ENCODE measurements around the gene GNG8.

GNG8 gene

DNA sequence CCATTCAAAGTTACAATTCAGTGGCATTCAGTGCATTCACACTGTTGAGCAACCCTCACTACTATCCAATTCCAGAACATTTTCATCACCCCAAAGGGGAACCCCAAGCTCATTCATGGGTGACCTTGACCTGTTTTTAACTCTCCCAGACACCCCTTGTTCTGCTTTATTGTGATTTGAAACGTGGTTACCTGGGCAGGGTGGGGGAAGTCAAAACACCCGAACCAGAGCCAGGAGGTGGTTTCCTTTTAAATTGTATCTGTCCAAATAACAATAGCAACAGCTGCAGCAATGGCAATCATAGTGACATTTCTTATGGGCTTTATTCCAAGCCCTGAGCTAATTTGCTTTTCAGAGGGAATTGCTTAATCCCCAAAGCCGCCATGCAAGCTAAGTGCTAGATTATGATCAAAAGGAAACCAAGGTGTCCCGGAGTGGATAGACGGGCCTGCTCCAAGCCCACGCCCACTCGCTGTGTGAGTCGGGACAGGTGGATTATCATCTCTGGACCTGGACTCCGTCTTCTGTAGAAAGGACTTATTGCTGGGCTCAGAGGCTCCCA, 17.3 kb downstream of the GNG8 start:
- DNase-seq (ENCODE audit: low spot score), result no peak

- DNase-seq (ENCODE audit: low spot score), result no peak
Measured at GRCh38 chr19:46617601-46618000, 18.4 kb downstream of the GNG8 start.

- DNase-seq (ENCODE audit: low spot score), result peak; percentile 76
Measured at GRCh38 chr19:46616631-46617322, 19.2 kb downstream of the GNG8 start.

DNA sequence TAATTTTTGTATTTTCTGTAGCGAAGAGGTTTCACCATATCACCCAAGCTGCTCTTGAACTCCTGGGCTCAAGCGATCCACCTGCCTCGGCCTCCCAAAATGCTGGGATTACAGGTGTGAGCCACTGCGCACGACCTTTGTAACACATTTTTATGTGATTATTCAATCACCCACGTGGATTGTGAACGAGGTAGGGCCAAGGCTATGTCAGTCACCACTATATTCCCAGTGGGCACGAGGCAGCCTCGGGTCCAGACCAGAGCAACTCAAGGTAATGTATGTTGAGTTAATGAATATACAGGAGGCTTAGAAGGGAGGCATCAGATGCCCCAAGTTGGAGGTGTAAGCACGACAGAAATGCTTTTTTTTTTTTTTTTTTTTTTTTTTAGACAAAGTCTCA, 20.0 kb downstream of the GNG8 start:
- no peak for DNase-seq (ENCODE audit: low spot score)

DNA sequence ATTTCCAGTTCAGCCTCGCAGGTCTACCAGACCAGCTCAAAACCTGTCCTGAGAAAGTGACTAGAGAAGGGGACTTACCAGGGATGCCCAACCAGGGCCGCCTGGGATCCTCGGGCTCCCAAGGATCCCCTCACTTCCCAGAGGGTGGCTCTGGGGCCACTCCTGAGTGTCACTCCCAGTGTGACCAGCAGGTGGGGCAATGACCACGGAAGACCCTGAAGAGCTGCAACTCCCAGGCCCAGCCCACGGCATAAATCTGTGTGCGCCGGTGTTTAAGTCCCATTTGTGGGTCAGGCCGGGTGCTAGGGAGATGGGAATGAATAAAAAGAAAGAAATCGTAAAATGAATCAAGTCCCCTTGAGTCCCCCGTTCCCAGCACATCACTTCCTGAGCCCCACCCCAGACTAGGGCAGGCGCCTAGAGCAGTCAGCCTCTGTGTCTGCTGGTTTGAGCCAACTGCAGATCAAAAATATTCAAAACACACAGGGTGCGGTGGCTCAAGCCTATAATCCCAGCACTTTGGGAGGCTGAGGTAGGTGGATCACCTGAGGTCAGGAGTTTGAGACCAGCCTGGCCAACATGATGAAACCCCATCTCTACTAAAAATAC, 21.8 kb downstream of the GNG8 start:
- DNase-seq (ENCODE audit: low spot score), result peak; percentile 87

DNA sequence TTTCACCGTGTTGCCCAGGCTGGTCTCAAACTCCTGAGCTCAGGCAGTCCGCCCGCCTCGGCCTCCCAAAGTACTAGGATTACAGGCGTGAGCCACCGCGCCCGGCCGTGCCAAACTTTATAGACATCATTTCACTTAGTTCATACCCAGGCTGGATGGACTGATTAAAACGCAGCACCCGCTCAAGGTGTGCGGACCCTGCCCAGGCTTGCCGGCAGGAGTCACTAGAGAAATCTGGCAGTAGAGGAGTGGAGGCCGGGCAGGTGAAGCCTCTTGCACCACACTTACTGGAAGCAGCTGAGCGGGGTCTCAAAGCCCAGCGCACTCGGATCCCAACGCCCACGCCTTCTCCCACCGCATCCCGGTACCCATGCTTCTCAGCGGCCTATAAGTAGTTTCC, 22.5 kb downstream of the GNG8 start:
- DNase-seq (ENCODE audit: low spot score), result no peak

DNA sequence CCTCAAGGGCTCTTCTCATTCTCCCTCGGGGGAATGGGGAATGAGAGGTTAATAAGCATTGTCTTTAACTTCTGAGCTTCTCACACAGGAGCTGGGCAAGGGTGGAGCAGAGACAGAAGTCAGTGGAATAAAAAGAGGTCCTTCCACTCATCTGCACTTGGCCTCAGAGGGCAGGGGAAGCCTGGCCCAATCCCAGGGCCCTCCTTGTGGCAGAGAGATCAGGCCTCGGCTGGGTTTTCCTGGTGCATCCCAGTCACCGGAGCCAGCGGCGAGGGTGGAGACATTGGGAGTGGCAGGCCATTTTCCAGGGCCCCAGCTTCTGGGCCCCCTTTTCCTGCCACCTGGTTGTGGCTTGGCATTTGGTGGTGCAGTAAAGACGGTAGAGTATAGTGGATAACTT, 24.2 kb downstream of the GNG8 start:
- DNase-seq (ENCODE audit: low spot score), result no peak

DNA sequence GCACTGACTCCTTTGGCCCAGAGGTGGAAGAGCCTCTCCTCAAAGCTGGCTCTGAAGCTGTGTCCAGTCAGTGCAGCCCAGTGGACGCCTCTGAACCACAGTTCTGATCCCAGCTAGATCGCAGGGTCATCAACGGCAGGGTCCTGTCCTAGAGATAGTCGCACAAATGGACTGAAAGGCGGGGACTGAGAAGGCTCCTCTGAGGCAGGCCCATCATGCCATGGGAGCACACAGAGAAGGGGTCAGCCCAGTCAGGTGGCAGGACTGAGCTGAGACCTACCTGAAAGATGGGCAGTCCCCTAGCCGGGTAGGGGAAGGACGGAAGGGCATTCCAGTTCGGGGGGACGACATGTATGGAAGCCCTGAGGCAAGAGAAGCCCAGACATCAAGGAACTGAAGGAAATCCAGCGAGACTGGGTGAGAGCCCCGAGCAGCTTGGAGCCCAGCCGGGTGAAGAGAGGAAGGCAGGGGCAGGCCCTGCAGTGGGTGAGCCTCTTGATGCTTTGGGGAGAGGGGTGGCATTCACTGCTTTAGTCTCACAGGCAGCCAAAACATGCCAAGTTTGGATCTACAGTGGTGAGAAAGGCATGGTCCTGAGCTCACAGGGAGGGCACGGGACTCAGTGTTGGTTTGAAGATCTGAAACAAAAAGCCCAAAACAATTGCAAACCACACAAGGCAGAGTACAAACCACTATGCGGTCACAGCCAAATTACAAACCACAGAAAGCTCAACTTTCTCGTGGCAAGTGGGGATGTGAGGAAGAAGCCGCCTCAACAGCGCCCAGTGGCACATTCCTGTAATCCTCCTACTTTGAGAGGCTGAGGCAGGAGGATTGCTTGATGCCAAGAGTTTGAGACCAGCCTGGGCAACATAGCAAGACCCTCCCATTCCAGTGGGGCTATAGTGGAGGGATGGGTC, 24.9 kb downstream of the GNG8 start:
- no peak for DNase-seq (ENCODE audit: low spot score)

GRCh38 chr19:46610413-46610775, 25.6 kb downstream of the GNG8 start:
- no peak for DNase-seq (ENCODE audit: low spot score)

GRCh38 chr19:46609511-46610412, 26.2 kb downstream of the GNG8 start:
- no peak for DNase-seq (ENCODE audit: low spot score)

DNA sequence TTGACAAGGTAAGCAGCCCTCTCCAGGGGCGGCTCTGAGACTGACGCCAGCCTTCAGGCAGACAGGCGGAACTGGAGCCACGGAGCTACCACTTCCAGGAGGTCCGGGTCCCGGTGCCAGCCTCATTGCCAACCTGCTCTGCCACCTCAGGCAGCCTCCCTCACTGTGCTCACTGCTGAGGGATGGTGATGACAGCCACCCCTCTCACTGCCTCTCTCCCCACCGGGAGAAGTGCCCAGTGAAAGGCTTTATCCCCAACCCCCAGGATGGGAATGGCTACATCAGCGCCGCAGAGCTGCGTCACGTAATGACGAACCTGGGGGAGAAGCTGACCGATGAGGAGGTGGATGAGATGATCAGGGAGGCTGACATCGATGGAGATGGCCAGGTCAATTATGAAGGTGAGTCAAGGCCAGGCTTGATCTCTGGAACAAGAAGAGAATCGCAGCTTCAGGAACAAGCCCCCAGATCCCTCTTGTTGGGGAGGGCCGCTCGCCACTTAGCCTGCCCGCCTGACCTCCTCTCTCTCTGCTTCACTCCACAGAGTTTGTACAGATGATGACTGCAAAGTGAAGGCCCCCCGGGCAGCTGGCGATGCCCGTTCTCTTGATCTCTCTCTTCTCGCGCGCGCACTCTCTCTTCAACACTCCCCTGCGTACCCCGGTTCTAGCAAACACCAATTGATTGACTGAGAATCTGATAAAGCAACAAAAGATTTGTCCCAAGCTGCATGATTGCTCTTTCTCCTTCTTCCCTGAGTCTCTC, 27.2 kb downstream of the GNG8 start:
- no peak for DNase-seq (ENCODE audit: low spot score)

GRCh38 chr19:46608178-46608577, 27.8 kb downstream of the GNG8 start:
- no peak for DNase-seq (ENCODE audit: low spot score)

- no peak for DNase-seq (ENCODE audit: low spot score)
Measured at GRCh38 chr19:46607448-46607841, 28.6 kb downstream of the GNG8 start.

- DNase-seq (ENCODE audit: low spot score), result no peak
Measured at GRCh38 chr19:46606681-46607447, 29.1 kb downstream of the GNG8 start.

DNA sequence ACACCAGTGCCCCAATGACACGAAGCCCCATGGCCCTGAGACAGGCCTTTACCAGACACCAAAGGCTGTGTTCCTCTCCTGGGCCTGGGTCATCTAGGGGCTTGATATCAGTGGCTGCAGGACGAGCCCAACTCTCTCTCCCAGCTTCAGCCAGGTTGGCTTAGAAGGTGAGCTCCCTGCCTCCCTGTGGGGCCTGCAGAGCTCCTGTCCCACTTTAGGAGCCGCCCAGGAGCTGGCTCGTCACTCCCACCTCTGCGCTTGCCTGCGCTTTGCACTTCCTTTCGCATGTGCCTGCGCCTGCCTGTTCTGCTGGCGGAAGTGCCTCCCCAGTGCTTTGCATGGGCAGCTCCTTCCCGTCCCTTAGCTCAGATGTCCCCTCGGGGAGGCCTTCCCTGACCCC, 30.0 kb downstream of the GNG8 start:
- no peak for DNase-seq (ENCODE audit: low spot score)

DNA sequence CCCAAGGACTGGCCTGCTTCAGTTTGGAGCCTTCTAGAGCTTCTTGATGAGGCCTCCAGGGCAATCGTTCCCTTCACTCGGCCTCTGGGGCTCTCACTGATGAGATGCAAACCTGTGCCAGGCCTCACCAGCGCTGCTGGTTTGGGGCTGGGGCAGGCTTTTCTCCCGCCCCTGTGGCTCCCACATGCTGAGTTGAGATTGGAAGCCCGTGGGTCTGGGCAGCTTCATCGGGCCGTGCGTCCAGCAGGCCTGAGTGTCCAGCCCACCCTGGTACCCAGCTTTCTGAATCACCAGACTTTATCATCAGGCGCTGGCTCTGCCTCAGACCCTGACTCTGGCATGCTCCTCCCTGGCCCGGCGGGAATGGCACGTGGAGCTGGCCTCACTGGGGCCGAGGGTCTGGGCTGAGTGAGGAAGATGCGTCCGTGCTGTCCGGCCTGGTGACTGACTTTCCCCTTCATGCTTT, 30.6 kb downstream of the GNG8 start:
- DNase-seq (ENCODE audit: low spot score), result no peak

- DNase-seq (ENCODE audit: low spot score), result no peak
Measured at GRCh38 chr19:46604781-46605355, 31.1 kb downstream of the GNG8 start.

DNA sequence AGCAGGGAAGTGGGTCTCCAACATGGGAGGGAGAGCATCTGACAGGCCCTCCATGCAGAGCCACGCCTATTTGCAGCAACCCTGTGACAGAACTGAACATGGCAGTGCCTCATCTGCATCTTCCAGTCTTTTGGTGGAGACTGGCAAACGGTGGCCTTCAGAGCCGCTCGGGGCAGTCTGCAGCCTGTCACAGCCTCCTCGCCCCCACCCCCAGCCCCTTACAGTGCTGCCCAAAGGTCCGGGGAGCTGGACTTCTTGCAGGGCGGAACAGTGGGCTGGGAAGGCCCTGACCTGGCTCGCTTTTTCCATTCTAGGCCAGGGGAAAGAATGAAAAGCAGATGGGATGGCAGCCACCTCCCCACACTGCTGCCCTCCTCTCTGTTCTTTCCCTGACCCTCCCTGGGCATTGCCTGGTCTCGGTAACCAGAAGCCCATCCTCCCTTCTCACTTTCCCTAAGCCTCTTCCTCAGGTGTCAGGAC, 32.2 kb downstream of the GNG8 start:
- no peak for DNase-seq (ENCODE audit: low spot score)

DNA sequence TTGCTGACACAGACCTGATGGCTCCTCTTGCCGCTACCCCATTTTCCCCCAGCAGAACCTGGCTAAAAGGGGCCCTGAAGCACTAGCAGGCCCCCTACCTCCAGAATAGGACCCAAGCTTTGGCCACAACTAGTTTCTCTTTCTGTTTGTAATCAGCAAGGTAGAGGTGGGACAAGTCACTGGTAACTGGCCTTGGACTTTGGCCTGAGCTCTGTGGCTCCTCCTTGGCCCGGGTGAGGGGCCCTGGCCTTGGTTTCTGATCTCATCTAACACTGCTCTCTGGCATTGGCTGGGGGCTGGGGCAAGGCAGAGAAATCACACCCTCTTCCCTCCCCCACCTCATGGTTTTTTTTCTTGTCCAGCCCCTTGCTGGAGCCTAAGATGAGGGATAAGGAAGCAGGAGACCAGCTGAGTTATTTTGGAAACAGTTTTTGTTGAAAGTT, 32.8 kb downstream of the GNG8 start:
- DNase-seq (ENCODE audit: low spot score), result no peak

Measured in ecto neural progenitor cell (in vitro differentiated cells).